ENCODE results near the gene ZG16B. TPM values are rescaled to one million over a fixed set of nuclear protein-coding genes. Genes with fewer than 3 reads are reported as not detected.

The ZG16B gene
- total RNA-seq, 1 donor from 2014 or later: 11.3 TPM

DNA sequence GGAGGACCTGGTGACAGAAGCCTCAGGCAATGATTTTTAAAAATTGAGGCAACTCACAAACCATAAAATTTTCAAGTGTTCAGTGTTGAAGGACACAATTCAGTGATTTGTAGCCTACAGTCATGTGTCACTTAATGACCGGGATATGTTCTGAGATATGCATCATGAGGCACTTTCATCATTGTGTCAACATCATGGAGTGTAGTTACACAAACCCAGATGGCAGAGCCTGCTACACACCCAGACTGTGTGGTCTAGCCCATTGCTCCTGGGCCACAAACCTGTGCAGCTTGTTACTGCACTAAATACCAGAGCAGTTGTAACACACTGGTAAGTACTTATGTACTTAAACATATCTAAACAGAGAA is 30.3 kb upstream of the ZG16B start:
- intact Hi-C loops (cut with DNase I): no loop called here
- Histone ChIP-seq H3K36me3 (no peaks in the 10 kb centered on the region), H3K27me3 (no peaks in the 10 kb centered on the region), H3K27ac (no peak overlapping the region), H3K9me3 (peaks cover 3% of the 10 kb centered on the region), H3K4me1 (no peaks in the 10 kb centered on the region), H3K4me3 (no peak overlapping the region)
- no peak for DNase-seq (ENCODE audit: extremely low spot score in 2 of 2)
- TF ChIP-seq POLR2A (IDR thresholded peaks at IDR 0.05): no peak

DNA sequence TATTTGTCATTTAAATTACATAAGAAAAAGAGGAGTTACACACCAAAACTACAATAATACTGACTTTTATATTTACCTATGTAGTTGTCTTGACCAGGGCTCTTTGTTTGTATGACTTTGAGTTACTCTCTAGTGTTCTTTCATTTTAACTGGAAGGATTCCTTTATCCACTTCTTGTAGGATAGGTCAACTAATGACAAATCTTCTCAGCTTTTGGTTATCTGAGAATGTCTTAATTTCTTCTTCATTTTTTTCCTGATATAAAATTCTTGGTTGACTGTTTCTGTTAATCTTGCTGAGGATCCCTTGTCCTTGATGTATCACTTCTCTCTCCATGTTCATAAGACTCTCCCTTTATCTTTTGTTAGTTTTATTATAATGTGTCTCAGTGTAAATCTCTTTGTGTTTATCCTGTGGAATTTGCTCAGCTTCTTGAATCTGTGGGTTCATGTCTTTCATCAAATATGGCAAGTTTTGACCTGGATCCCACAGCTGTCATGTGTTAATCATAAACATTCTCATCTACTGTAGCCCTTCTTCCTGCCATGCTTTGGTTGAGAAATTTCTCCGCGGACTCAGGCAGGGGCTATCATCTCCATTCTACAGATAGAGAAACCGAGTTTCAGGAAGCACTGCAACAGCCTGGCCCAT is 26.4 kb upstream of the ZG16B start:
- intact Hi-C loops (cut with DNase I): no loop called here
- Histone ChIP-seq H3K4me3 (no peak overlapping the region), H3K27me3 (no peaks in the 10 kb centered on the region), H3K36me3 (no peaks in the 10 kb centered on the region), H3K9me3 (peaks cover 4% of the 10 kb centered on the region), H3K4me1 (no peaks in the 10 kb centered on the region), H3K27ac (no peak overlapping the region)
- no peak for DNase-seq (ENCODE audit: extremely low spot score in 2 of 2)
- TF ChIP-seq POLR2A (IDR thresholded peaks at IDR 0.05): no peak
- TF ChIP-seq, protein P1, sequence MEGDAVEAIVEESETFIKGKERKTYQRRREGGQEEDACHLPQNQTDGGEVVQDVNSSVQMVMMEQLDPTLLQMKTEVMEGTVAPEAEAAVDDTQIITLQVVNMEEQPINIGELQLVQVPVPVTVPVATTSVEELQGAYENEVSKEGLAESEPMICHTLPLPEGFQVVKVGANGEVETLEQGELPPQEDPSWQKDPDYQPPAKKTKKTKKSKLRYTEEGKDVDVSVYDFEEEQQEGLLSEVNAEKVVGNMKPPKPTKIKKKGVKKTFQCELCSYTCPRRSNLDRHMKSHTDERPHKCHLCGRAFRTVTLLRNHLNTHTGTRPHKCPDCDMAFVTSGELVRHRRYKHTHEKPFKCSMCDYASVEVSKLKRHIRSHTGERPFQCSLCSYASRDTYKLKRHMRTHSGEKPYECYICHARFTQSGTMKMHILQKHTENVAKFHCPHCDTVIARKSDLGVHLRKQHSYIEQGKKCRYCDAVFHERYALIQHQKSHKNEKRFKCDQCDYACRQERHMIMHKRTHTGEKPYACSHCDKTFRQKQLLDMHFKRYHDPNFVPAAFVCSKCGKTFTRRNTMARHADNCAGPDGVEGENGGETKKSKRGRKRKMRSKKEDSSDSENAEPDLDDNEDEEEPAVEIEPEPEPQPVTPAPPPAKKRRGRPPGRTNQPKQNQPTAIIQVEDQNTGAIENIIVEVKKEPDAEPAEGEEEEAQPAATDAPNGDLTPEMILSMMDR (IDR thresholded peaks at IDR 0.05): no peak
- TF ChIP-seq POLR2AphosphoS5 (IDR thresholded peaks at IDR 0.05; ENCODE audit: insufficient read depth in 1 of 2, low read depth in 1 of 2): no peak

DNA sequence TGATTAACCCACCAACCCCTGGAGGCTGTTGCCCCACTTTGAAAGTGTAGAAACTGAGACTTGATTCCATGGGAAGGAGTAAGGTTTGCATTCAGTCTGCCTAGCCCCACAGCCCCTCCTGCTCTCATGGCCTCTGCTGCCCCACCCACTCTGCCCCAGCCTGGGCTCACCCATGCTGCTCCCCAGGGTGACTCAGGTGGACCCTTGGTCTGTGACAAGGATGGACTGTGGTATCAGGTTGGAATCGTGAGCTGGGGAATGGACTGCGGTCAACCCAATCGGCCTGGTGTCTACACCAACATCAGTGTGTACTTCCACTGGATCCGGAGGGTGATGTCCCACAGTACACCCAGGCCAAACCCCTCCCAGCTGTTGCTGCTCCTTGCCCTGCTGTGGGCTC is 25.4 kb upstream of the ZG16B start:
- Histone ChIP-seq H3K4me3 (no peak overlapping the region), H3K27me3 (no peaks in the 10 kb centered on the region), H3K4me1 (no peaks in the 10 kb centered on the region), H3K27ac (no peak overlapping the region), H3K9me3 (peaks cover 4% of the 10 kb centered on the region), H3K36me3 (no peaks in the 10 kb centered on the region)
- TF ChIP-seq, protein P1 (IDR thresholded peaks at IDR 0.05): no peak
- TF ChIP-seq POLR2A (IDR thresholded peaks at IDR 0.05): no peak
- no peak for TF ChIP-seq POLR2AphosphoS5 (IDR thresholded peaks at IDR 0.05; ENCODE audit: insufficient read depth in 1 of 2, low read depth in 1 of 2)
- no peak for DNase-seq (ENCODE audit: extremely low spot score in 2 of 2)
- intact Hi-C loops (cut with DNase I): no loop called here

DNA sequence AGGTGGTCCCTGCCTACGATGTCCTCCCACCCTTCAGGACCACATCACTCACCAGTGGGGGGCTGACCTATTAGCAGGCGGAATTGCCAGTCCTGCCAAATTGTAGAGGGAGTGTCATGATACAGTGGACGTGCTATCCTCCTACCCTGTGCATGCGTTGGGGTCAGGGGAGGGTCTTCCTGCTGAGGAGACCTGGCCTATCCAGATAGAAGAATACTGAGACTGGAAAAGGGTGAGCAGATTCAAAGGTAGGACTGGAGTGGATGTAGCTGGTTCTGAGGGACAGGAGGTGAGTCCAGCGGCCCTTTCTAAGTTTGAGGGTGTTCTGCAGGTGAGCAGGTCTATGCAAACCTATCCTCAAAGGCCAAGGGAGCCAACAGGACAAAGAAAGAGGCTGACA is 23.8 kb upstream of the ZG16B start:
- no peaks in the 10 kb centered on the region for H3K4me1 ChIP-seq
- intact Hi-C loops (cut with DNase I): no loop called here
- no peak for TF ChIP-seq POLR2A (IDR thresholded peaks at IDR 0.05)
- TF ChIP-seq POLR2AphosphoS5 (IDR thresholded peaks at IDR 0.05; ENCODE audit: insufficient read depth in 1 of 2, low read depth in 1 of 2): no peak
- TF ChIP-seq, protein P1 (IDR thresholded peaks at IDR 0.05): no peak
- no peak for DNase-seq (ENCODE audit: extremely low spot score in 2 of 2)
- no peaks in the 10 kb centered on the region for H3K27me3 ChIP-seq
- no peak overlapping the region for H3K27ac ChIP-seq
- H3K9me3 ChIP-seq: peaks cover 4% of the 10 kb centered on the region
- no peak overlapping the region for H3K4me3 ChIP-seq
- H3K36me3 ChIP-seq: no peaks in the 10 kb centered on the region

DNA sequence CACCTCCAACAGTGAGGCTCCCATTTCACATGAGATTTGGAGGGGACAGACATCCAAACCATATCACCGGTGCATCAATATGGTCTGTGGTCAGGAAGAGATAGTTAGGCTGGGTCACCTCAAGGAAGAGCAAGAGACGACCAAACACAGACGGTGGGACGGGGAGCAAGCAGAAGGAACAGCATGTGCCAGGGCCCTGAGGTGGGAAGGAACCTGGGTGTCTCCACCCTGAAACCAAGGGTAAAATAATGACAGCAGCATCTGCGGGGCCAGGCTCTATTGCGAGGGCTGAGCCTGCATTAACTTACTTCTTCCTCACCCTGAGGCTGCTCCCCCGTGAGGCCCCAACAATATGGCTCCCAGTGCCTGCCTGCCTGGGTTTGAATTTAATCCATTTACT is 21.9 kb upstream of the ZG16B start:
- no peak overlapping the region for H3K27ac ChIP-seq
- TF ChIP-seq POLR2AphosphoS5 (IDR thresholded peaks at IDR 0.05; ENCODE audit: insufficient read depth in 1 of 2, low read depth in 1 of 2): no peak
- TF ChIP-seq, protein P1 (IDR thresholded peaks at IDR 0.05): no peak
- no peak for TF ChIP-seq POLR2A (IDR thresholded peaks at IDR 0.05)
- no peaks in the 10 kb centered on the region for H3K4me1 ChIP-seq
- no peak for DNase-seq (ENCODE audit: extremely low spot score in 2 of 2)
- H3K27me3 ChIP-seq: no peaks in the 10 kb centered on the region
- H3K9me3 ChIP-seq: peaks cover 4% of the 10 kb centered on the region
- H3K4me3 ChIP-seq: no peak overlapping the region
- intact Hi-C loops (cut with DNase I): no loop called here
- no peaks in the 10 kb centered on the region for H3K36me3 ChIP-seq

Data from vagina (tissue), 2 donors.